Kidney epithelial cell (primary cell): ENCODE measurements around the gene PTPRR. TPM values are rescaled to one million over a fixed set of nuclear protein-coding genes. Genes with fewer than 3 reads are reported as not detected.

Experiments
- DNase-seq: peaks from one replicate; pipeline ENCODE4 v3.0.0-alpha.2; 2010; ENCODE audit warnings: low read depth
- H3K27me3 ChIP-seq: 2 replicates; pipeline ENCODE4 v1.6.0; 2011; ENCODE audit warnings: low read length; ENCODE audit not compliant: control insufficient read depth, insufficient read depth
- H3K36me3 ChIP-seq: 2 replicates; pipeline ENCODE4 v1.5.1; 2011; ENCODE audit warnings: low read length; ENCODE audit not compliant: control insufficient read depth, insufficient read depth
- H3K4me3 ChIP-seq: 2 replicates; pipeline ENCODE4 v1.5.1; 2011; ENCODE audit warnings: low read depth, mild to moderate bottlenecking, control low read depth, low read length
- CTCF ChIP-seq: IDR thresholded peaks from 2 replicates; pipeline ENCODE4 v1.5.1; 2011; ENCODE audit warnings: mild to moderate bottlenecking, moderate library complexity, low read length, control low read depth, inconsistent platforms; ENCODE audit not compliant: insufficient read depth, poor library complexity, severe bottlenecking
- total RNA-seq: library from RNA; depleted of rRNA; stranded (reverse); fragments of >200 nt; gene quantifications from 2 replicates; pipeline ENCODE4 v1.2.3, GENCODE V29; 2015

The PTPRR gene
- total RNA-seq, 1 donor from 2014 or later, result 2.3 TPM

- H3K4me3 ChIP-seq, result no peak overlapping the region
- H3K27me3 ChIP-seq, result no peaks in the 10 kb centered on the region
- H3K36me3 ChIP-seq, result no peaks in the 10 kb centered on the region
- no peak for TF ChIP-seq CTCF
- no peak for DNase-seq
Observed at GRCh38 chr12:70722584-70723343, 197.8 kb downstream of the PTPRR start.

GRCh38 chr12:70721656-70722357 is 198.7 kb downstream of the PTPRR start:
- no peaks in the 10 kb centered on the region for H3K36me3 ChIP-seq
- no peaks in the 10 kb centered on the region for H3K27me3 ChIP-seq
- DNase-seq, result no peak
- TF ChIP-seq CTCF, result no peak
- no peak overlapping the region for H3K4me3 ChIP-seq

GRCh38 chr12:70721216-70721615 is 199.3 kb downstream of the PTPRR start:
- Histone ChIP-seq H3K27me3 (no peaks in the 10 kb centered on the region), H3K4me3 (no peak overlapping the region), H3K36me3 (no peaks in the 10 kb centered on the region)
- DNase-seq, result no peak
- no peak for TF ChIP-seq CTCF

- peak; percentile 95 for TF ChIP-seq CTCF
- Histone ChIP-seq H3K27me3 (no peaks in the 10 kb centered on the region), H3K4me3 (peak overlapping the region; percentile 21), H3K36me3 (no peaks in the 10 kb centered on the region)
- DNase-seq, result no peak
Observed at GRCh38 chr12:70719672-70720420, 200.7 kb downstream of the PTPRR start.

- H3K36me3 ChIP-seq, result no peaks in the 10 kb centered on the region
- DNase-seq, result no peak
- H3K4me3 ChIP-seq, result no peak overlapping the region
- no peak for TF ChIP-seq CTCF
- H3K27me3 ChIP-seq, result no peaks in the 10 kb centered on the region
Observed at GRCh38 chr12:70719071-70719470, 201.5 kb downstream of the PTPRR start.
